NCI-H82 treated with DMSO at 0.1 percent for 48 hours (cell line): ENCODE results near the gene SOX4.
"Not testable (repeated sequence)": the region's sequence is repeated elsewhere in the genome, so short reads cannot be mapped to it uniquely, and the experiment has no call there.

Experiments
- DNase-seq: peaks from one replicate; lab custom pipeline; 2025; ENCODE audit not compliant: unreplicated experiment; lab: John Stamatoyannopoulos, UW

The SOX4 gene

DNA sequence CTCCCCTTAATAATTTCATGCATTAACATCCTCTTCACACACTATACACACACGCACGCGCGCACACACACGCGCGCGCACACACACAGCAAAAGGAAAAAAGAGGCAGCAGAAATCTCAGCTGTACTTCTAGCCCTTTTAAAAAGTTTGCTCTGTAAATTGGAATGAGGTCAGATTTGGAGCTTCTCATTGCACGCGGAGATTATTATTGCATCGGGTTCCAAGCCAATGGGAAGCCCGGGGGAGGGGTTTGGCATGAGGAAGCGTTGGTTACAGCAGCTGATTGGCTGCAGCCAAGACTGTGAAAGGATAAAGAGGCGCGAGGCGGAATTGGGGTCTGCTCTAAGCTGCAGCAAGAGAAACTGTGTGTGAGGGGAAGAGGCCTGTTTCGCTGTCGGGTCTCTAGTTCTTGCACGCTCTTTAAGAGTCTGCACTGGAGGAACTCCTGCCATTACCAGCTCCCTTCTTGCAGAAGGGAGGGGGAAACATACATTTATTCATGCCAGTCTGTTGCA, at the start of gene SOX4:
Gene SOX4, plus strand, starts transcription at position 340 of the 515 bp plus-strand sequence. CDS start 784 bp downstream, outside the sequence.
- DNase-seq: peak; percentile 99

DNA sequence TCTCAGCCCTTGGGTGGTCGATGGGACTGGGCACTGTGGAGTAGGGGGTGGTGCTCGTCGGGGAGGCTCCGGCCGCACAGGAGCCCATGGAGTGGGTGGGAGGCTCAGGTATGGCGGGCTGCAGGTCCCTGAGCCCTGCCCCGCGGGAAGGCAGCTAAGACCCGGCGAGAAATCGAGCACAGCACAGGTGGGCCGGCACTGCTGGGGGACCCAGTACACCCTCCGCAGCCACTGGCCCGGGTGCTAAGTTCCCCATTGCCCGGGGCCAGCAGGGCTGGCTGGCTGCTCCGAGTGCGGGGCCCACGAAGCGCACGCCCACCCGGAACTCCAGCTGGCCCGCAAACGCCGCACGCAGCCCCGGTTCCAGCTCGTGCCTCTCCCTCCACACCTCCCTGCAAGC, 41.3 kb upstream of the SOX4 start:
- not testable (repeated sequence) for DNase-seq

DNA sequence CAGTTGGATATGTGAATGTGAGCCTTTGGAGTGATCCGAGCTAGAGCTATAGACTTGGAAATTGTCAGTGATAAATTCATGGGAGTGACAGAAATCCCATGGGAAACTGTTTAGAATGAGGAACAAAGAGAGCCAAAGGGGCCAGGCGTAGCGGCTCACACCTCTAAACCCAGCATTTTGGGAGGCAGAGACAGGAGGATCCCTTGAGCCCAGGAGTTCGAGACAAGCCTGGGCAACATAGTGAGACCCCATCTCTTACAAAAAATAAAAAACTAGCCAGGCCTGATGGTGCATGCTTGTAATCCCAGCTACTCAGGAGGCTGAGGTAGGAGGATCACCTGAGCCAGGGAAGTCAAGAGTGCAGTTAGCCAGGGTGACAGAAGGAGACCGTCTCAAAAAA, 39.3 kb upstream of the SOX4 start:
- DNase-seq: no peak

DNA sequence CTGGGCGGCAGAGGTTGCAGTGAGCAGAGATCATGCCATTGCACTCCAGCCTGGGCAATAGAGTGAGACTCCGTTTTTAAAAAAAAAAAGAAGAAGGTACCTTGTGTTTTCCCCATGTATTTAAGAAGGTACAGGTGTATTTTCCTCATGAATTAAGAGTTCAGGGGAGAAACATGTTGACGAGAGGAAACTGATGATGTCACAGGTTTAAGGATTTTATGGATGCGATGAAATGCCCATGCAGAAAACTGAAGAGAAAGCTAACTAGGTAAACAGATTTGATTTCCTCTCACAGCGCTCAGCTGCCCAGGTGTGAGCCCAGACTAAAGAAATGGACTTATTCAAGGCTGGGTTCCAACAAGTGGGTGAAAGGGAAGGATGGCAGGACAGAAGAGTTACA, 38.4 kb upstream of the SOX4 start:
- no peak for DNase-seq

DNA sequence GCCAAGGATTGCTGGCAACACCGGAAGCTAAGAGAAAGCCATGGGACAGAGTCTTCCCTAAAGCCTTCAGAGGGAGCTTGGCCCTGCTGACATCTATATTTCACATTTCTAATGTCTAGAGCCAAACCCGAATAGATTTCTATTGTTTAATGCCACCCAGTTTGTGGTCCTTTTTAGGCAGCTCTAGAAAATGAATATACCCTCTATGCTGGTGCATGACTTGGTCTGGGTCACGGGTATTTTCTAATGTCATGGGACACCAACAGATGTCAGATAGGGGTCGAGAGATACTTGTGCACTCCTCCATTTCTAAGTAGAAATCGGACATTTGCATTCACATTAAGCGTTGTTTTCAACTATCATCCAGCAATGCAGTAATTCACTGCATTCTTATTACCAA, 37.0 kb upstream of the SOX4 start:
- DNase-seq: no peak

DNA sequence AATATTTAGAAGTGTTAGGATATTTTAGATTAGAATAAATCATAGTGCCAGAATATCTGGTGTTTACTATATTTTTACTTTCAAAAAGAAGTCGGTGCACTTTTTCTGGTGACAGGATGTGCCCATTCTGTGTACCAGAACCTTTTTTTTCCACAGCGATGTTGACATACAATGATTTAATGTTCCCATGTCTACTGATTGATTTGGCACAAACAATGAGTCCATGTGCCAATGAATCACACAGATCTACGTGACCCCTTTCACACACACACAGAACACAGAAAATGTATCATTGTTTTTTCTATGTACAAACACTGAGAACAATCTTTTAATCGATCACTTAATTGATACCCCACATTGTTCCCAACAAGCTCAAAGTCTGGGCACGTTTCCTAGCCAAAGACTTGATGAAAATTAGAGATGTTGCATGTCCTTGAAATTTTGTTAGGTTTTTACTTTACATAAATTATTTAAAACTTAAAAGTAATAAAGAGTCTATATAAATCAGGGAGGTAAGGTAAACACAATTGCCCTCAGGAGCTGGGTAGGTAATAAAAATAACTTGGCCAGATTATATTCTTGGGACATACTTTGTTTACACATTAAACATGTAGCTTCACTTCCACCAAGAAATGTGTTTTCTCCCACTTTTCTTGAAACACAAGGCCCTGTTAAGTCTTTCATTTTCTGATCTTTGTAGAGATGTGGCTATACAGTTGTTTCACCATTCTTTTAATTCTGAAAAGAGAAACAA, 36.4 kb upstream of the SOX4 start:
- DNase-seq: no peak

DNA sequence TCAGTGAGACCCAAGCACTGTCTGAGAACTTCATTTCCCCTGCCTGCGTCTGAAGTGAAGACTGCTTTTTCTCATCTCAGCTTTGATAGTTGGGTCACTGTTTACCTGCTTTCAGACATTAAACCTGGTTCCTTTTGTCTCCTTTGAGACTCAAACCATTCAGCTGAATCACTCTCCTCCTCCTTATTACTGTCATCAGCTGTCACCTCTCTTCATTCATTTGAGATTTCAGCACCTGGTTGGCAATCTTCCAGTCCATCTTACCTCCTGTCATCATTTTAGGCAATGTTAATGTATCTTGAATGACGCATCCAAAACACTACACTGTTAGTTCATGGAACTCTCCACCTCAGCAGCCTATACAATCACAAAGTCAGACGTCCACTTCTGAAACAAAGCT, 34.3 kb upstream of the SOX4 start:
- no peak for DNase-seq

DNA sequence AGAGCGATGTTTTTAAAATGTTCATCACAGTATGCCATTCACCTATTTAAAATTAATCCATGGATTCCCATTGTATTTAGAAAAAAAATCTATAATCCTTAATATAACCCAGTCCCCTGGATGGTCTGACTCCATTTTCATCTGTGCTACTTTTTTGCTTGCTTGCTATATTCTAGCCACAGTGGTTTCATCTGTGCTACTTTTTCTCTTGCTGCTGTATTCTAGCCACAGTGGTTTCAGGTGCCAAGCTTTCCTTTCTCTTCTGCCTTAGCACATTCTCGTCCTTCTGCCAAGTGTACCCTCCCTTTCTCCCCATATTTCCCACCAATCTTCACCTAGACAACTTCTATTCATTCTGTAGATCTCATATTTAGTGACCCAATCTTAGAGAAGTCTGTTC, 33.3 kb upstream of the SOX4 start:
- DNase-seq: no peak

DNA sequence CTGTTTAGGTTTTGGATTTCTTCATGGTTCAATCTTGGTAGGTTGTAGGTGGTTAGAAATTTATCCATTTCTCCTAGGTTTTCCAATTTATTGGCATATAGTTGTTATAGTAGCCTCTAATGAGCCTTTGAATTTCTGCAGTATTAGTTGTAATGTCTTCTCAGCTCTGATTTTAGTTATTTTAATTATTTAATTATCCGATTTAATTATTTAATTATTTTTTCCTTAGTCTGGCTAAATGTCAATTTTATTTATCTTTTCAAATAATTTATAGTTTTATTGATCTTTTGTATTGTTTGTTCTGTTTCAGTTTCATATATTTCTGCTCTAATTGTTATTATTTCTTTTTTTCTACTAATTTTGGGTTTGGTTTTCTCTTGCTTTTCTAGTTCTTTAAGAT, 28.1 kb upstream of the SOX4 start:
- no peak for DNase-seq

DNA sequence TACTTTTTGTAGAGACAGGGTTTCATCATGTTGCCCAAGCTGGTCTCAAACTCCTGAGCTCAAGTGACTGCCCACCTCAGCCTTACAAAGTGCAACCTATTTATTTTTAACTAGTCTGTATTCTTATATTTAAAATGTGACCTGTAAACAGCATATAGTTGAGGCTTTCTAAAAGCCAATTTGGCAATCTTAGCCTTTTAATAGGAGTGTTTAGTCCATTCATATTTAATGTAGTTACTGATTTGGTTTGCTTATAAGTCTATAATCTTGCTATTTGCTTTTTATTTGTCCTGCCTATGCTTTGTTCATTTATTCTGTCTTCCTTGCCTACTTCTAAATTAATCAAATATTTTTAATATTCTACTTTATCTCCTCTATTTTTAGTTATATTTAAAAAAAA, 15.0 kb upstream of the SOX4 start:
- no peak for DNase-seq

DNA sequence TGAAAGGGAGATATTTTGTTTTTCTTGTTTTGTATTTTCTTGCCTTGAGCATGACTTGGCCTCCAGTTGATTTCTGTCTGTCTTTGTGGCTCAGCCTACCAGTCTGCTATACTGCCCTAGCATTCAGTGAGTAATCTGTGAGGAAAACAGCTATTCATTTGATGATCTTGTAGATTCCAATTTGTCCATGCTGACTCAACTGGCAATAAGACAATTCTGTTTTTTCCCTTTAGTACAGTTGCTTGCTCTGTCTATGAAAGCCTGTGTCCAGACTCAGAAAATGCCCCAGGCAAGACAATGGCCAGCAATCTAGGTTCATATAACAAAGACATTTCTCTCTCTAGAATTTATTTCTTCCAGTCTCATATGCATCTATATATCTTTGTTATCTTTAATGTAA, 10.9 kb upstream of the SOX4 start:
- no peak for DNase-seq

DNA sequence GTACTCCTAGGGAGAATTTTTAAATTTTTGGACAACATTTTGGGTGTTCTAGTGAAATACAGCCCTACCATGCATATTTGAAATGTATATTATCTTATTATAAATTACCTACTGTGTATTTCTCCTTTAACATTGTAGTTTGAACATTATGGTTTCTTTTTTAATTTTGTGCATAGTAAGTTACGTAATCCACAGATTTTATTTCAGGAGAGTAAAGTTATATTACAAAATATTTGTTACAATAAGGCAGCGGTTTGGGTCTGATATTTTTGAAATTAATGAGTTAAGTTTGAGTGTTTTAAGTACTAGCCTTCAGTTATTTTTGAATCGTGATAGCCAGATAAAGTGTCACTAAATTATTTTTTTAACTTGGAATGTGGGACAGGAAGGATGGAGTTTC, 7.3 kb upstream of the SOX4 start:
- DNase-seq: no peak

DNA sequence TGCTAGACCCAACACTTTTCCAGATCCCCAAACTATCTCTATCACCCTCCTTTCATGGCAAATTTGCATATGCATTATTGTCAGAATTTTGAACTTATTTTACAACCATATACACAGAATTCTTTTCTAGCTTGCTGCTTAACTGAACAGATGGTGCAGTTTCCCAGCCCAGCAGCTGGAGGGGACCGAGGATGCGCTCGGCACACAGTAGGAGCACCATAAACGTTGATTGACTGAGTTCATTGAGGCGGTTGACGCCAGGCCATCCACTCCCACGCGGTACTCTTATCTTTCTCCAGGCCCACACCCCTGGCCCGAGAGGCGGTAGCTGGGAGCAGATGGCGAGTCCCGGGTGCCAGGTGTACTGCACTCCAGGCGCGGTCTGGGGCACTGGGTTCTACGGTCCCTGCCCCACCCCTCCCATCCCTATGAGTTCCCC, 6.8 kb upstream of the SOX4 start:
- DNase-seq: no peak

DNA sequence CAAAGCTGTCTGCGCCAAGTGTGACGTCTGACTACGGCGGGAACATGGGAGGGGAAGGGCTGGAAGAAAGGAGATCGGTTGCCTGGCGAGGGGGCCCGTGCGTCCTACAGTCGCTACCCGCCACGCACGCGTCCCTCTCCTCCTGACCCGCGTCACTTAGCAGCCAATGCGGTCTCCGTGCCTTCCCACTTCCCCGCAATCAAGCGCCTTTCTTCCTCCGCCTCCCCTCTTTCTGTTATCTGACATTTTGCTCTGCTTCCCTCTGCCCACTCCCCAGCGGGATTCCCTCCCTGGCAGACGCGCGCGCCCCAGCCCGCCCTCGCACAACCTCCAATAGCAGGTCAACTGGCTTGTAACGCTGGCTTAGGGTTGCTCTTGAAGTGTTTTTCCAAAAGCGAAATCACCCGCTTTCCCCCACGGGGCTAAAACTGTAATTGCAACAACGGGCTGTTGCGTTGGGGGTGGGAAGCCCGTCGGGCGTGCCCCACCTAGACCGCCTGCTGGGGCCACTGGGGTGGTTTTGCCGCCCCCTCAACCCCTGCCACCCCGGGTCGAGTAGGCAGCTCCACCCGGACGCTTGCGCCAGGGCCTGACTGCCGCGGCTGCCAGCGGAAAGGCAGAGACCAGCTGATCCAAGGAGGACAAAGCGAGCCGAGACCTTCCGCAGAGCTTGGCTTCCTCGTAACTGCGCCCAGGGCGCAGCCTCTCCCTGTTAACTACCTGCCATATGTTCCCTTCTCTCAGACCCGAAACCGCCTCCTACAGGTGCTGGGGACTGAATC, 6.2 kb upstream of the SOX4 start:
- peak; percentile 79 for DNase-seq

DNA sequence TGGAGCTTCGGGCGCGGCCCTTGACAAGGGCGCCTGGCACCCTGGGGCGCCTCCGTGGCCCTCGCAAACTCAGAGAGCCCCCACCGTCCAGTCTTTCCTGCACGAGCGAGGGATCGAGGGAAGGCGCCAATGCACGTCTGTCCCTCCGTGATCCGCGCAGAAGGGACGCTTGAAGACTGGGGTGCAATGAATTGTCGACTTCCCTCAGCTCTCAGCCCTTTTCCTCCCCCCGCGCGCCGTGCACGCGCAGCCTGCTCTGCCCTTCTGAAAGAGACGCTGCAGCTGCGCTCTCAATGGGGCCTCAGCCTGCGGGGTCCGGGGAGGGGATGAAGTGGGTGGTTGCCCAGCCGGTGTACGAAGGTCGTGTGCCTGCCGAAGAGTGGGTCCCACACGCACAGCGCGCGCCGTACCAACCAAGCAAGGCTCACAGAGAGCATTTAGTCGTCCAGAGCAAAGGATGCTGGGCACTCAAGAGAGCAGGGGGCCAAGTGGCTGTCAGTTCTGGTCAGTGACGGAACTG, 5.5 kb upstream of the SOX4 start:
- peak; percentile 78 for DNase-seq

DNA sequence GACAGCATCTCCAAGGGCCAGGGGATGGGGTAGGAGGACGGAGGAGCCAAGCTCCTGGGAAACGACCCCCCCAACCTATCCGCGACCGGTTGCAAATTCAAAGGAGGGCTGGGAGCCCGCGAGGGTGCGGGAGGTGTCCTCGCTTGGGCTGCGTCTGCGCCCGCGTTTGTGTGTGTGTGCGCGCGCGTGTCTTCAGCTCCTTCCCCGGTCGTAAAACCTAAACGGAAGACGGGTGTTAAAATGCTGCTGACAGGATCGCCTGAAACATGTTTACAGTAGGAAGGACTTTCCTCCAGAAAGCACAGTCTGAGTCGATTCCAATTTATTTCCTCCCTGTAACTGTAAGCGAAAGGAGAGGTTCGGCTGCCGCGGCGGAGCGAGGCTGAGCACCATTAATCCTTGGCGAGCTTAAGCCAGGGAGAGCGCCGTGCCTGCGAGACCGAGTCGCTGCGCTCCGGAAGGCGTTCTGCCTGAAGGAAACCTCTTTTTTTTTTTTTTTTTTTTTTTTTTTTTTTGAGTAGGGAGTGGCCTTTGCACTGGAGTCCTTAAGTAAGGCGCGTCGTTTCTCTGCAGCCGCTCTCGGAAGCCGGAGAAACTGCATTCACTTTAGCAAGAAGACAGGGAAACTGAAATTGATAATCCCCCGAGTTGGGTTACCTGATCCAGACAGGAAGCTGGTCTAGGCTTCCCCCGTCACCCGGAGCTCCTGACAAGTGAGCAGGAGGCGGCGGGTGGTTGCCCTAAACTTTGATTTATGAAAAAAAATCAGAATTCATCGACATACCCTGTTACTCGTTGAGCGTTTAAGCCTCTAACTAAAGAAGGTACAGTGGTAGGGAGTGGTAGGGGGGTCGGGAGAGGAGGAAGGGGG, 4.8 kb upstream of the SOX4 start:
- peak; percentile 79 for DNase-seq

DNA sequence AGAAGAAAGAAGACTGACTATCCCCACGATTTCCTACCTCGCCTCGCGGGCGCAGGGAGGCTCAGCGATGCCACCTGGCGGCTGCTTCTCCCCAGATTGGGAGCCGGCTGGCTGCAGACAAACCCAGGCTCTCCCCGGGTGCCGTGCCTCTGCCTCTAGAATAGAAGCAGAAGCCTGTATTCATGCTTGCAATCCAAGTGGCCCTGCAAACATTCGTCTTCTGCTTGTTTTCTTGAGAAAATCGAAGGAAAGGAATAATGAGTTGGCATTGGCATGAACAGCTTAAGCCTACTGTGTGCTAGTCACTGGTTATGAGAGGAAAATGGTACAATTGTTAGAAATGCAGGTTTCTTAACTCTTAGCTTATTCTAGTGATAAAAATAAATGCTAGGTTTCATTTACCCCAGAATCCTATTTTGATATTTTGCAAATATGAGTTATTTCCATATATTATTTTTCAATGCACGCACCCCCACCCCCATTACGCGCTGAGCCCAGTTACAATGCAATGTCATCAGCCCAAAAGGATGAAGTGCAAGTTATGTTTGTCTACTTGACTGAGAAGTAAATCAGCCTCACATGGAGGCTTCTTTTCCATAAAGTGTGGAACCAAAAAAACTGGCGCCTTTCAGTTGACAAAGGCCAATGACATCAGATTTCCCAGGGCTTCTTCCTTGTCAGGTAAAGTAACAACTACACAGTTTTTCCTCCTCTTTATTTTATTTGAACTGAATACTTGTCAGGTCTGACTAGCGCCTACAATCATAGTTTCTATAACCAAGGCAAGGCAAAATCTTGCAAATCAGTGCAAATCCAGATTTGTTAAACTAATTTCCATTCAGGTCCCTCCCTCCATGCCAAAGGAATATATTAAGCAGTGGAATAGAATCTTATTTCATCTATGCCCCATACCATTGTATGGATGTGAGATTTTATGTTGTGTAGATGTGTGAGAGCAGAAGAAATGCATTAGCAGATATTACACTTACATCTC, 3.9 kb upstream of the SOX4 start:
- DNase-seq: no peak

DNA sequence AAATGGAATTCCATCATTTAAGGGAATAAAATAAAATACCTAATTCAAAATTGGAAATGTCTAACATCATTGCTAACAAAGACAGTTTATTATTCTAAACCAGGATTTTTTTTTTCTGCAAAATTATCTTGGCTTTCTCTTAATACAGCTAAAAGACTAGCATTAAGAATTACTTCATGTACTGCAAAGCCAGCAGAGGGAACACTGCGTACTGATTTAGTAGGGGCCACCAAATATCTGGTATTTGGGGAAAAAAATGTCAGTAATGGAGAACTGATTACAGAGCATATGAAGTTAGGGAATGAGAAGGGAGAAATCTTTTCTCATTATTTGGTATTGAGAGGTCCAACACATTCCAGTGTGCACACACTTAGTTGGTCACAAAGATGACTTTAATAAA, 3.2 kb upstream of the SOX4 start:
- no peak for DNase-seq

DNA sequence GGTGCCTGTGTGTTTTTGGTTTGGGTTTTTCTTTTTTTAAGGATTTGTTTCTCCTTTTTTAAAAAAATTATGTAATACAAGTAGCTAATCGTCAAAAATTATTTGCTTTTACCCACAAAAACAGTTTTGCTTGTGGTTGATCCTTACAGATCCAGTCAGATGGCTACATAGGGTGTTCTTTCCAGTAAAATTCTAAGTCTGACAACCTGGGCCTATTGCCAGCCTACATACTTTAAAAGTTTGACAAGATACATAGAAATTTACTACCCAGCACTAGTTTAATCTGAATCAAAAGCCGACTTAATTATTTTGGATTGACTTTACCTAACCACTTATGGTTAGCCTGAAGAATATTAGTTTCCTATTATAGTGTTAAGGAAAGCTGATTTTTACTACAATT, 2.1 kb upstream of the SOX4 start:
- no peak for DNase-seq

DNA sequence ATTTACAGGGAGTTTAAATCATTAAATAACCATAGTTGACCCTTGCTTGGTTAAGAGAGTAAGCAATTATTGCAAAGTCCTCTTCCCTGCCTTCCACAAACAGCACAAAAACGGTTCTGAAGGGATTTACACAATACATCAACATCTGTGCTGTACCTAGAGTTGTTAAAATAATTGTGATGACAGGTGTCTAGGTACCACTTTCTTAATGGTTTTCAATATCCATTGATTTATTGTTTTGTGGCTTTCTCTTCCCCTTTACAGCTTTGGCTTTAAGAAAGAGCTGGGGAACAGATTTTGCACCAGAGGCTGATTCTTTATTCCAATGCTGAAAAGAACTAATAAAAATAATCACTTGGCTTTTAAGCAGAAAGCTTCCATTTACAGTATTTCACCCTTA, 598 bp upstream of the SOX4 start:
- no peak for DNase-seq
